Adrenal gland (tissue), 12 donors: Measurements from ENCODE around the gene MIER2. TPM values are rescaled to one million over a fixed set of nuclear protein-coding genes. Genes with fewer than 3 reads are reported as not detected.
"Not testable (repeated sequence)": the region's sequence is repeated elsewhere in the genome, so short reads cannot be mapped to it uniquely, and the experiment has no call there.

ENCODE experiments used
- DNase-seq, 7 donors: peaks; one replicate each; pipeline ENCODE4 v3.0.0-alpha.2; 2019 to 2020
- H3K27ac ChIP-seq, 5 donors: fragments of 200-600 bp; sonication (generic) in 4 of 5; 1 replicate in 3 of 5; 2 replicates in 2 of 5; pipeline versions ENCODE4 v1.5.1 to v1.8.0; 2016 to 2020; ENCODE audit warnings: mild to moderate bottlenecking in 1 of 5
- H3K27me3 ChIP-seq: fragments of 200-600 bp; 2 replicates; pipeline ENCODE4 v1.8.0; 2021
- H3K36me3 ChIP-seq, 2 donors: fragments of 200-600 bp; replicated peaks in 1 of 2; 1 replicate in 1 of 2; 2 replicates in 1 of 2; pipeline versions ENCODE4 v1.5.1 to v1.8.0; 2018 to 2022
- H3K4me1 ChIP-seq, 2 donors: fragments of 200-600 bp; replicated peaks in 1 of 2; 1 replicate in 1 of 2; 2 replicates in 1 of 2; pipeline versions ENCODE4 v1.5.1 to v1.8.0; 2018 to 2021
- H3K4me3 ChIP-seq, 4 donors: fragments of 200-600 bp; sonication (generic) in 3 of 4; one replicate each; pipeline ENCODE4 v1.5.1; 2016 to 2018
- H3K9me3 ChIP-seq, 3 donors: fragments of 200-600 bp; sonication (generic) in 1 of 3; replicated peaks in 1 of 3; 1 replicate in 2 of 3; 2 replicates in 1 of 3; pipeline versions ENCODE4 v1.5.1 to v1.8.0; 2016 to 2021
- POLR2A ChIP-seq, 2 donors: fragments of 450-650 bp; IDR thresholded peaks; one replicate each; pipeline ENCODE4 v1.6.1; 2017; ENCODE audit warnings: antibody characterized with exemption in 2 of 2, mild to moderate bottlenecking in 2 of 2, moderate library complexity in 1 of 2
- WGBS, 4 donors: extraction: QIAGEN DNeasy Blood & Tissue Kit in 2 of 4; methylation state at CpG; one replicate each; pipeline versions ENCODE4 v1.1.5 to v1.1.7; 2013 to 2017; 5-methylcytosine and 5-hydroxymethylcytosine counted together
- intact Hi-C, 2 donors: fragments of 100-400 bp; cut with DNase I; formaldehyde crosslinking; loops; one replicate each; pipeline versions ENCODE4 v1.14.1 to v1.15.0; 2022 to 2023
- polyA plus RNA-seq, 3 donors: library from polyadenylated mRNA; stranded (reverse); fragments of 200-250 nt in 2 of 3; fragments of 350-450 nt in 1 of 3; fragmentation: Illumina TruSeq in 1 of 3; extraction: RNeasy Lipid Tissue Mini Kit (QIAGEN cat#74804) in 1 of 3; gene quantifications; one replicate each; pipeline ENCODE4 v1.2.3, GENCODE V29; 2013 to 2014
- total RNA-seq, 9 donors: library from RNA; depleted of rRNA in 4 of 9; stranded (reverse); fragments of >200 nt in 4 of 9; fragments of 120-200 nt in 1 of 9; fragmentation: NEBNext Ultra II Directional in 1 of 9; extraction: Animal tissue kit (Norgen Biotek cat#: 25700) in 1 of 9; gene quantifications; one replicate each; pipeline versions ENCODE4 v1.1.0 to v1.2.4, GENCODE V29; 2013 to 2023
- TF ChIP-seq, protein P1 (sequence below), 6 experiments: fragments of 450-650 bp in 4 of 6; fragments of 200-600 bp in 2 of 6; sonication (generic) in 1 of 6; IDR thresholded peaks; 1 replicate in 5 of 6; 2 replicates in 1 of 6; pipeline versions ENCODE4 v1.5.1 to v1.8.0; 2016 to 2021; ENCODE audit warnings: antibody characterized with exemption in 6 of 6, mild to moderate bottlenecking in 2 of 6, moderate library complexity in 1 of 6
- donor health status: healthy with polysubstance abuse.
- donor health status: Bipolar disorder and iron deficiency.
- donor health status: DM: yes; HTN: yes; CAD: no.
- donor health status: DM: no; HTN: no; CAD: no.
- donor health status: DM: no; HTN: no; CAD: no.
- donor health status: DM: yes; HTN: yes; CAD: no.

The MIER2 gene
- total and polyA plus RNA-seq, 12 donors = 10.8 to 33.9 (median 18.2) TPM

DNA sequence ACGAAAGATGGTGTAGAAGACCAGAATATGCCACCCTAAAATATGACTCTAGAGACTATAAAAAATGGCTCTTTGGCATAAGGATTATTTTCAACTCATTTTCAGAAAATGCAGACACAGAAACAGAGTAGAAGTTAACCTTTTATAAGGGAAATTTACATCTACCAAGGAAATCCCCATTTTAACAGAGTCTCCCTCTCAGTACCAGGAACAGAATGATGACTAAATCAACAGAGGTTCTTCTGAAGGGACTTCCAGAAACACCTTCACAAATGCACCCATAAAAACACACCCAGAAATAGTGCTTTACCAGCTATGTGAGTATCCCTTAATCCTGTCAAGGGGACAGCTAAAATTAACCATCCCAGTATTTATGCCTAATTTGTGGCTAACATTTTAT lies 82.5 kb downstream of the MIER2 start:
- H3K9me3 ChIP-seq = no peaks in the 10 kb centered on the region
- intact Hi-C loops = no loop called here
- no peak for TF ChIP-seq POLR2A (IDR thresholded peaks at IDR 0.05)
- TF ChIP-seq, protein P1, sequence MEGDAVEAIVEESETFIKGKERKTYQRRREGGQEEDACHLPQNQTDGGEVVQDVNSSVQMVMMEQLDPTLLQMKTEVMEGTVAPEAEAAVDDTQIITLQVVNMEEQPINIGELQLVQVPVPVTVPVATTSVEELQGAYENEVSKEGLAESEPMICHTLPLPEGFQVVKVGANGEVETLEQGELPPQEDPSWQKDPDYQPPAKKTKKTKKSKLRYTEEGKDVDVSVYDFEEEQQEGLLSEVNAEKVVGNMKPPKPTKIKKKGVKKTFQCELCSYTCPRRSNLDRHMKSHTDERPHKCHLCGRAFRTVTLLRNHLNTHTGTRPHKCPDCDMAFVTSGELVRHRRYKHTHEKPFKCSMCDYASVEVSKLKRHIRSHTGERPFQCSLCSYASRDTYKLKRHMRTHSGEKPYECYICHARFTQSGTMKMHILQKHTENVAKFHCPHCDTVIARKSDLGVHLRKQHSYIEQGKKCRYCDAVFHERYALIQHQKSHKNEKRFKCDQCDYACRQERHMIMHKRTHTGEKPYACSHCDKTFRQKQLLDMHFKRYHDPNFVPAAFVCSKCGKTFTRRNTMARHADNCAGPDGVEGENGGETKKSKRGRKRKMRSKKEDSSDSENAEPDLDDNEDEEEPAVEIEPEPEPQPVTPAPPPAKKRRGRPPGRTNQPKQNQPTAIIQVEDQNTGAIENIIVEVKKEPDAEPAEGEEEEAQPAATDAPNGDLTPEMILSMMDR (IDR thresholded peaks at IDR 0.05) = no peak
- no peak overlapping the region for H3K4me3 ChIP-seq
- no peaks in the 10 kb centered on the region for H3K36me3 ChIP-seq
- no peak overlapping the region for H3K27ac ChIP-seq
- H3K27me3 ChIP-seq = peaks cover 11% of the 10 kb centered on the region
- no peak for DNase-seq
- no peaks in the 10 kb centered on the region for H3K4me1 ChIP-seq
- 90 to 95% (median 91%) methylated on average over 1 of the region's 1 CpG for WGBS, 4 donors

DNA sequence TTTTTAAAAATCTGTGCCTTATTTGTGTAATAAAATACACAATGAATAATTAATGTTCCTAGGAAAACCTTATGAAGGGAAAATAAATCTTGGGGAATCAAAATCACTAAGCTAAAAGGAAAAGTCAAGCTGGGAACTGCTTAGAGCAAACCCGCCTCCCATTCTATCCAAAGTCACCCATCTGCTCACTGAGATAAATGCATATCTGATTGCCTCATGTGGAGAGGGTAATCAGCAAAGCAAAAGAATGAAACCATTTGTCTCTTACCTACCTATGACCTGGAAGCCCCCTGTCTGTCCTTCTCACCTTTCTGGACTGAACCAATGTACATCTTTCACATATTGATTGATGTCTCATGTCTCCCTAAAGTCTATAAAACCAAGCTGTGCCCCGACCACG lies 87.8 kb downstream of the MIER2 start:
- H3K27me3 ChIP-seq, intact Hi-C loops, H3K36me3 ChIP-seq, H3K9me3 ChIP-seq, DNase-seq, H3K4me3 ChIP-seq, H3K4me1 ChIP-seq, H3K27ac ChIP-seq: not testable (repeated sequence)
- 62 to 68% (median 64%) methylated on average over 3 of the region's 3 CpGs for WGBS, 4 donors

Other genes starting within 250 kb of the MIER2 start
- not detected for gene OR4F17, start 237.7 kb downstream of the MIER2 start, total RNA-seq
- gene OR4F17, start 237.7 kb downstream of the MIER2 start, polyA plus RNA-seq = not detected
- gene PLPP2, start 53.4 kb downstream of the MIER2 start, total RNA-seq = 100 to 1,000 TPM in 1 of 9 donors, 10 to 100 TPM in 2, 1 to 10 TPM in 5, under 1 TPM in 1; 0.89 to 272 (median 6.7) TPM
- 1 to 10 TPM in 1 of 3 donors, under 1 TPM in 2; 0.33 to 8.9 (median 0.88) TPM for gene PLPP2, start 53.4 kb downstream of the MIER2 start, polyA plus RNA-seq
- 1 to 10 TPM in 6 of 9 donors, under 1 TPM in 3; 0.17 to 2.1 (median 1.1) TPM for gene C2CD4C, start 64.4 kb upstream of the MIER2 start, total RNA-seq
- 1 to 10 TPM in 2 of 3 donors, not detected in 1; 2.1 to 3.2 TPM for gene C2CD4C, start 64.4 kb upstream of the MIER2 start, polyA plus RNA-seq
- 10 to 100 TPM in 8 of 9 donors, 1 to 10 TPM in 1; 6.8 to 81.4 (median 36.3) TPM for gene SHC2, start 116.2 kb upstream of the MIER2 start, total RNA-seq
- gene SHC2, start 116.2 kb upstream of the MIER2 start, polyA plus RNA-seq = 100 to 1,000 TPM in 1 of 3 donors, 10 to 100 TPM in 1, 1 to 10 TPM in 1; 1.2 to 196 (median 45.9) TPM
- gene MADCAM1, start 151.7 kb upstream of the MIER2 start, total RNA-seq = 1 to 10 TPM in 2 of 9 donors, under 1 TPM in 6, not detected in 1; 0.14 to 1.2 (median 0.67) TPM
- gene MADCAM1, start 151.7 kb upstream of the MIER2 start, polyA plus RNA-seq = 1 to 10 TPM in 2 of 3 donors, not detected in 1; 2.2 to 4.8 TPM
- gene TPGS1, start 162.7 kb upstream of the MIER2 start, total RNA-seq = 100 to 1,000 TPM in 2 of 9 donors, 10 to 100 TPM in 7; 17.9 to 123 (median 39.9) TPM
- gene TPGS1, start 162.7 kb upstream of the MIER2 start, polyA plus RNA-seq = 10 to 100 TPM in 2 of 3 donors, under 1 TPM in 1; 0.07 to 43.6 (median 33.5) TPM
- 10 to 100 TPM; 42.4 to 85.7 (median 61.9) TPM for gene CDC34, start 187.0 kb upstream of the MIER2 start, total RNA-seq
- 100 to 1,000 TPM in 2 of 3 donors, 10 to 100 TPM in 1; 22.2 to 151 (median 124) TPM for gene CDC34, start 187.0 kb upstream of the MIER2 start, polyA plus RNA-seq
- 1 to 10 TPM in 2 of 9 donors, under 1 TPM in 4, not detected in 3; 0.35 to 2.4 (median 0.80) TPM for gene GZMM, start 199.3 kb upstream of the MIER2 start, total RNA-seq
- gene GZMM, start 199.3 kb upstream of the MIER2 start, polyA plus RNA-seq = 1 to 10 TPM in 2 of 3 donors, not detected in 1; 1.3 to 1.9 TPM
- 1,000 to 10,000 TPM in 1 of 9 donors, 100 to 1,000 TPM in 8; 328 to 1,372 (median 824) TPM for gene BSG, start 227.8 kb upstream of the MIER2 start, total RNA-seq
- gene BSG, start 227.8 kb upstream of the MIER2 start, polyA plus RNA-seq = 1,000 to 10,000 TPM in 2 of 3 donors, 100 to 1,000 TPM in 1; 481 to 2,214 (median 1,591) TPM
- gene HCN2, start 245.1 kb upstream of the MIER2 start, total RNA-seq = 1 to 10 TPM in 8 of 9 donors, under 1 TPM in 1; 0.74 to 9.1 (median 7.1) TPM
- 1 to 10 TPM in 2 of 3 donors, under 1 TPM in 1; 0.98 to 2.5 (median 1.1) TPM for gene HCN2, start 245.1 kb upstream of the MIER2 start, polyA plus RNA-seq